Measurements from ENCODE around the gene NUDC. TPM values are rescaled to one million over a fixed set of nuclear protein-coding genes. Genes with fewer than 3 reads are reported as not detected.
"Not testable (repeated sequence)": the region's sequence is repeated elsewhere in the genome, so short reads cannot be mapped to it uniquely, and the experiment has no call there.

The NUDC gene
- 59.8 TPM for polyA plus RNA-seq (2013, experiment 1 of 2)
- polyA plus RNA-seq (2013, experiment 2 of 2), result 57.4 TPM

GRCh38 chr1:26921540-26922430, at the start of gene NUDC:
Gene NUDC, plus strand, starts transcription at chr1:26921743. Its CDS starts 106 bp downstream, at chr1:26921849.
- H3K23ac ChIP-seq (ENCODE audit: low read depth, low read length, poor library complexity), result peak within 1 kb of the TSS; percentile 98
- peaks cover 13 to 35% of the 10 kb centered on the region in 2 donors for H3K36me3 ChIP-seq (replicated peaks in 1 of 2; ENCODE audit: control insufficient read depth in 2 of 2, insufficient read depth in 2 of 2, low read length in 2 of 2)
- peak within 1 kb of the TSS; percentile 96 for H3K9ac ChIP-seq (ENCODE audit: low read depth, low read length, poor library complexity)
- no peak within 1 kb of the TSS for H3K27ac ChIP-seq (replicated peaks; ENCODE audit: low read length)
- no peak within 1 kb of the TSS for H4K91ac ChIP-seq (ENCODE audit: low read depth, low read length, poor library complexity)
- no peaks in the 10 kb centered on the region for H3K9me3 ChIP-seq (replicated peaks in 1 of 2; ENCODE audit: control insufficient read depth in 2 of 2, insufficient read depth in 1 of 2, low read depth in 1 of 2, low read length in 2 of 2)
- peaks cover 7 to 8% of the 10 kb centered on the region in 2 donors for H3K4me1 ChIP-seq (ENCODE audit: control insufficient read depth in 2 of 2, insufficient read depth in 1 of 2, low read depth in 1 of 2, low read length in 2 of 2)
- peaks cover 8% of the 10 kb centered on the region for H3K79me1 ChIP-seq (ENCODE audit: low read depth, low read length)
- no peak within 1 kb of the TSS for H3K4ac ChIP-seq (ENCODE audit: low read length)
- H4K8ac ChIP-seq (ENCODE audit: low read depth, low read length), result no peak within 1 kb of the TSS
- no peak within 1 kb of the TSS for H2BK120ac ChIP-seq (ENCODE audit: low read depth, low read length)
- no CpG with 5 or more reads among the region's 83 CpGs for WGBS, 2 donors (ENCODE audit: extremely low coverage in 2 of 2, insufficient read length in 2 of 2, insufficient replicate concordance in 1 of 2)
- peak within 1 kb of the TSS; percentile 91 to 96 for H3K4me3 ChIP-seq (ENCODE audit: low read length in 2 of 2)
- no peak within 1 kb of the TSS for H2BK12ac ChIP-seq (ENCODE audit: low read length)
- H3K27me3 ChIP-seq (ENCODE audit: control insufficient read depth in 3 of 3, insufficient read depth in 3 of 3, low read depth in 1 of 3, low read length in 3 of 3), result no peaks in the 10 kb centered on the region
- H2AFZ ChIP-seq (ENCODE audit: low read length), result peak within 1 kb of the TSS; percentile 89
- peak within 1 kb of the TSS; percentile 61 for H3K18ac ChIP-seq (ENCODE audit: low read length)
- peak; percentile 93 for DNase-seq (ENCODE audit: low spot score)
- no peak within 1 kb of the TSS for H3K14ac ChIP-seq (ENCODE audit: low read length)
- peak within 1 kb of the TSS; percentile 80 for H3K4me2 ChIP-seq (ENCODE audit: insufficient read depth, low read length, poor library complexity, severe bottlenecking)
- peak within 1 kb of the TSS; percentile 77 for H2BK5ac ChIP-seq (ENCODE audit: low read length)
- no peak within 1 kb of the TSS for H2BK15ac ChIP-seq (ENCODE audit: low read length)
- no peak within 1 kb of the TSS for H2AK5ac ChIP-seq (ENCODE audit: low read depth, low read length)

GRCh38 chr1:26873097-26873496, 48.4 kb upstream of the NUDC start:
- H3K27ac ChIP-seq (replicated peaks; ENCODE audit: low read length); H3K4me2 ChIP-seq (ENCODE audit: insufficient read depth, low read length, poor library complexity, severe bottlenecking); H3K4me3 ChIP-seq (ENCODE audit: low read length in 2 of 2); H3K9me3 ChIP-seq (replicated peaks in 1 of 2; ENCODE audit: control insufficient read depth in 2 of 2, insufficient read depth in 1 of 2, low read depth in 1 of 2, low read length in 2 of 2); H4K91ac ChIP-seq (ENCODE audit: low read depth, low read length, poor library complexity); H2AK5ac ChIP-seq (ENCODE audit: low read depth, low read length); H2BK5ac ChIP-seq (ENCODE audit: low read length); DNase-seq (ENCODE audit: low spot score); H3K23ac ChIP-seq (ENCODE audit: low read depth, low read length, poor library complexity); H3K9ac ChIP-seq (ENCODE audit: low read depth, low read length, poor library complexity); H2BK12ac ChIP-seq (ENCODE audit: low read length); H3K18ac ChIP-seq (ENCODE audit: low read length); H2BK120ac ChIP-seq (ENCODE audit: low read depth, low read length); H2AFZ ChIP-seq (ENCODE audit: low read length); H2BK15ac ChIP-seq (ENCODE audit: low read length); H3K14ac ChIP-seq (ENCODE audit: low read length); H3K4ac ChIP-seq (ENCODE audit: low read length); H3K27me3 ChIP-seq (ENCODE audit: control insufficient read depth in 3 of 3, insufficient read depth in 3 of 3, low read depth in 1 of 3, low read length in 3 of 3); H3K79me1 ChIP-seq (ENCODE audit: low read depth, low read length); H4K8ac ChIP-seq (ENCODE audit: low read depth, low read length): not testable (repeated sequence)
- Histone ChIP-seq H3K36me3 (replicated peaks in 1 of 2; ENCODE audit: control insufficient read depth in 2 of 2, insufficient read depth in 2 of 2, low read length in 2 of 2) (peaks cover 2 to 18% of the 10 kb centered on the region in 2 donors), H3K4me1 (ENCODE audit: control insufficient read depth in 2 of 2, insufficient read depth in 1 of 2, low read depth in 1 of 2, low read length in 2 of 2) (peaks cover 0 to 17% of the 10 kb centered on the region in 2 donors)
- WGBS, 2 donors (ENCODE audit: extremely low coverage in 2 of 2, insufficient read length in 2 of 2, insufficient replicate concordance in 1 of 2), result no CpG with 5 or more reads among the region's 2 CpGs

- H3K27ac ChIP-seq (replicated peaks; ENCODE audit: low read length), result peak overlapping the region; percentile 95
- no peak overlapping the region for H2AFZ ChIP-seq (ENCODE audit: low read length)
- no peak overlapping the region for H3K14ac ChIP-seq (ENCODE audit: low read length)
- H3K4ac ChIP-seq (ENCODE audit: low read length), result no peak overlapping the region
- peaks cover 8 to 34% of the 10 kb centered on the region in 2 donors for H3K36me3 ChIP-seq (replicated peaks in 1 of 2; ENCODE audit: control insufficient read depth in 2 of 2, insufficient read depth in 2 of 2, low read length in 2 of 2)
- H2BK120ac ChIP-seq (ENCODE audit: low read depth, low read length), result no peak overlapping the region
- no peak overlapping the region for H4K91ac ChIP-seq (ENCODE audit: low read depth, low read length, poor library complexity)
- H3K4me2 ChIP-seq (ENCODE audit: insufficient read depth, low read length, poor library complexity, severe bottlenecking), result peak overlapping the region; percentile 19
- H3K79me1 ChIP-seq (ENCODE audit: low read depth, low read length), result no peaks in the 10 kb centered on the region
- peak; percentile 73 for DNase-seq (ENCODE audit: low spot score)
- H3K4me3 ChIP-seq (ENCODE audit: low read length in 2 of 2), result no peak overlapping the region
- no peaks in the 10 kb centered on the region for H3K9me3 ChIP-seq (replicated peaks in 1 of 2; ENCODE audit: control insufficient read depth in 2 of 2, insufficient read depth in 1 of 2, low read depth in 1 of 2, low read length in 2 of 2)
- H2BK5ac ChIP-seq (ENCODE audit: low read length), result no peak overlapping the region
- no peak overlapping the region for H3K23ac ChIP-seq (ENCODE audit: low read depth, low read length, poor library complexity)
- no peak overlapping the region for H2BK12ac ChIP-seq (ENCODE audit: low read length)
- no peak overlapping the region for H3K9ac ChIP-seq (ENCODE audit: low read depth, low read length, poor library complexity)
- H3K18ac ChIP-seq (ENCODE audit: low read length), result no peak overlapping the region
- H3K4me1 ChIP-seq (ENCODE audit: control insufficient read depth in 2 of 2, insufficient read depth in 1 of 2, low read depth in 1 of 2, low read length in 2 of 2), result peaks cover 0 to 17% of the 10 kb centered on the region in 2 donors
- H4K8ac ChIP-seq (ENCODE audit: low read depth, low read length), result no peak overlapping the region
- no peak overlapping the region for H2AK5ac ChIP-seq (ENCODE audit: low read depth, low read length)
- no peaks in the 10 kb centered on the region for H3K27me3 ChIP-seq (ENCODE audit: control insufficient read depth in 3 of 3, insufficient read depth in 3 of 3, low read depth in 1 of 3, low read length in 3 of 3)
- WGBS, 2 donors (ENCODE audit: extremely low coverage in 2 of 2, insufficient read length in 2 of 2, insufficient replicate concordance in 1 of 2), result no CpG with 5 or more reads among the region's 4 CpGs
- H2BK15ac ChIP-seq (ENCODE audit: low read length), result no peak overlapping the region
Measured at GRCh38 chr1:26874896-26875295, 46.6 kb upstream of the NUDC start.

GRCh38 chr1:26877326-26877725, 44.2 kb upstream of the NUDC start:
- H3K36me3 ChIP-seq (replicated peaks in 1 of 2; ENCODE audit: control insufficient read depth in 2 of 2, insufficient read depth in 2 of 2, low read length in 2 of 2), result peaks cover 15 to 55% of the 10 kb centered on the region in 2 donors

More at GRCh38 chr1:26877326-26877725, 44.2 kb upstream of the NUDC start:
- H4K8ac ChIP-seq (ENCODE audit: low read depth, low read length), result no peak overlapping the region
- no peak overlapping the region for H3K4me2 ChIP-seq (ENCODE audit: insufficient read depth, low read length, poor library complexity, severe bottlenecking)
- H3K9ac ChIP-seq (ENCODE audit: low read depth, low read length, poor library complexity), result no peak overlapping the region
- H2BK120ac ChIP-seq (ENCODE audit: low read depth, low read length), result no peak overlapping the region
- no peak overlapping the region for H3K23ac ChIP-seq (ENCODE audit: low read depth, low read length, poor library complexity)
- WGBS, 2 donors (ENCODE audit: extremely low coverage in 2 of 2, insufficient read length in 2 of 2, insufficient replicate concordance in 1 of 2), result no CpG with 5 or more reads among the region's 2 CpGs
- peak overlapping the region; percentile 91 for H2BK5ac ChIP-seq (ENCODE audit: low read length)
- H3K4me3 ChIP-seq (ENCODE audit: low read length in 2 of 2), result no peak overlapping the region
- H3K79me1 ChIP-seq (ENCODE audit: low read depth, low read length), result no peaks in the 10 kb centered on the region
- H3K27ac ChIP-seq (replicated peaks; ENCODE audit: low read length), result no peak overlapping the region
- H3K27me3 ChIP-seq (ENCODE audit: control insufficient read depth in 3 of 3, insufficient read depth in 3 of 3, low read depth in 1 of 3, low read length in 3 of 3), result no peaks in the 10 kb centered on the region
- no peak for DNase-seq (ENCODE audit: low spot score)
- H2AFZ ChIP-seq (ENCODE audit: low read length), result no peak overlapping the region
- H4K91ac ChIP-seq (ENCODE audit: low read depth, low read length, poor library complexity), result no peak overlapping the region
- no peak overlapping the region for H3K14ac ChIP-seq (ENCODE audit: low read length)
- H3K9me3 ChIP-seq (replicated peaks in 1 of 2; ENCODE audit: control insufficient read depth in 2 of 2, insufficient read depth in 1 of 2, low read depth in 1 of 2, low read length in 2 of 2), result no peaks in the 10 kb centered on the region
- H2BK15ac ChIP-seq (ENCODE audit: low read length), result no peak overlapping the region
- no peak overlapping the region for H2AK5ac ChIP-seq (ENCODE audit: low read depth, low read length)
- peaks cover 0 to 15% of the 10 kb centered on the region in 2 donors for H3K4me1 ChIP-seq (ENCODE audit: control insufficient read depth in 2 of 2, insufficient read depth in 1 of 2, low read depth in 1 of 2, low read length in 2 of 2)
- H3K4ac ChIP-seq (ENCODE audit: low read length), result no peak overlapping the region
- no peak overlapping the region for H3K18ac ChIP-seq (ENCODE audit: low read length)
- H2BK12ac ChIP-seq (ENCODE audit: low read length), result no peak overlapping the region

All from neuronal stem cell (in vitro differentiated cells).